Activated naive CD4-positive, alpha-beta T cell treated with anti-CD3 and anti-CD28 coated beads, Interleukin-2, amount 50 U/mL, for 72 hours (primary cell): ENCODE data around the gene C20orf204. TPM values are rescaled to one million over a fixed set of nuclear protein-coding genes. Genes with fewer than 3 reads are reported as not detected.
"Not testable (repeated sequence)": the region's sequence is repeated elsewhere in the genome, so short reads cannot be mapped to it uniquely, and the experiment has no call there.

ENCODE experiments used
- ATAC-seq, 2 donors: fragments of 150-1000 bp; cut with Tn5 transposase; 2 replicates each; pipeline ENCODE4 v1.10.0; 2021; ENCODE audit warnings: mild to moderate bottlenecking in 2 of 2, moderate library complexity in 2 of 2
- DNase-seq, 2 donors: peaks; one replicate each; pipeline ENCODE4 v3.0.0; 2021 to 2022; ENCODE audit warnings: low spot score in 2 of 2
- H3K27ac Mint-ChIP-seq, 2 donors: one replicate each; pipeline ENCODE4 v1.8.0; 2022; ENCODE audit warnings: mild to moderate bottlenecking in 2 of 2, mixed read lengths in 2 of 2
- H3K36me3 Mint-ChIP-seq, 2 donors: one replicate each; pipeline ENCODE4 v1.8.0; 2022; ENCODE audit warnings: mixed read lengths in 2 of 2
- H3K9me3 Mint-ChIP-seq, 2 donors: one replicate each; pipeline ENCODE4 v1.8.0; 2022; ENCODE audit warnings: mixed read lengths in 2 of 2
- total RNA-seq, 2 donors: library from RNA; stranded (reverse); gene quantifications; one replicate each; pipeline ENCODE4 v1.2.3, GENCODE V29; 2022

The C20orf204 gene
- total RNA-seq, 2 donors from 2014 or later, result 14.2 to 18.8 TPM

DNA sequence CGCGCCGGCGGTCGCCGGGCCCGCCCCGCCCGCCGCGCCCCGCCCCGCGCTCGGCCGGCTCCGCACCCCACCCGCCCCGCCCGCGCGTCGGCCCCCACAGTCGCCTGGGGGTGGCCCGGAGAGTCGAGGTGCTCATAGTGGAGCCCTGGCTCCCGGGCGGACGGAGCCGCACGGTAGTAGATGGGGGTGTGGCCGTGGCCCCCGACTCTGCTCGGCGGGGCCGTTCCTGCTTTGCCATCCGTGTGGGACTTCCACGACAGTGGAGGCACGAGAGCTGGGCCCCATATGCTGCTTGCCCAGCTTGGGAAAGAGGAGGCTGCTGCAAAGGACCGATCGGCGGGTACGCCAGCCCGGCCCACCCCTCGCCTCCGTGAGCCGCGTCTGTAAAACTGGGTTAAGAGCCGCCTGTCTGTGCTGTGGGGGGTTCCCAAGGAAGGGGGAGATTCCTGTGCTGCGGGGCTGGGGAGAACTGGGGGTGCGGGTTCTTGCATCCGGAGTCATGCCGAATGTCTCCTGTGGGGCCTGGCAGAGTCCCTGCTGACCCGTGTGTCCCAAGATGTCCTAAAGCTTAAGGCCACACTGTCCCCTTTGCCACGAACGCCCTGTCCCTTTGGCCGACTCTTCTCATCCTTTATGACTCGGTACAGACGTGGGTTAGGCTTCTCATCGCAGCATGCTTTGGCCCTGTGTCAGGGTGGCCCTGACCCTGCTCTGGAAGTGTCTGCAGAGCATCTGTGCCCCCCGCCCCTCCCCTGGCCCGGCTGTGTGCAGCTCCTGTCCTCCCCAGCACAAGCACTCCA is 44.2 kb downstream of the C20orf204 start, which contains the start of gene OPRL1:
OPRL1 (plus strand) TSS at position 70 of the 800 bp plus-strand sequence. CDS start 12,639 bp downstream, outside the sequence.
- ATAC-seq, result peak in 1 of 2 donors; percentile 6
- no peak for DNase-seq
- Mint-ChIP-seq H3K9me3 (no peaks in the 10 kb centered on the region), H3K36me3 (peaks cover 5 to 7% of the 10 kb centered on the region in 2 donors), H3K27ac (peak within 1 kb of the TSS; percentile 74 to 90)

GRCh38 chr20:64080813-64081623 is 45.0 kb downstream of the C20orf204 start:
- Mint-ChIP-seq H3K36me3 (peaks cover 5 to 7% of the 10 kb centered on the region in 2 donors), H3K9me3 (no peaks in the 10 kb centered on the region), H3K27ac (no peak overlapping the region)
- ATAC-seq (no peak), DNase-seq (no peak)

DNA sequence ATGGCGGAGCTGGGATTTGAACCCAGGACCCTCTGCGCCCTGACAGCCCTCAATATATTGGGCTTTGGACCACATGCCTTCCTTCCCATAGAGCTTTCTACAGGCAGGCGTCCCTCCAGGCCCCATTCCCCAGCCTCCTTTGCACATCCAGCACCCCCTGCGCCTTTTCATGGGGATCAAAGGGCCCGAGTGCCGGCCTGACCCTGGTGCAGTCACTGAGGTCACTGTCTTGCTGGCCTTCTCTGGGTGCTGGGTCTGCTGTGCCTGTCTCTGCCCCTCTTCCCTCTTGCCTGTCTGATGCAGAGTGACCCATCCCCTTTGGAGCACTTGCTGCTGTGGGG is 45.6 kb downstream of the C20orf204 start:
- DNase-seq (no peak), ATAC-seq (no peak)
- Mint-ChIP-seq H3K36me3 (peaks cover 5 to 7% of the 10 kb centered on the region in 2 donors), H3K27ac (no peak overlapping the region), H3K9me3 (no peaks in the 10 kb centered on the region)

DNA sequence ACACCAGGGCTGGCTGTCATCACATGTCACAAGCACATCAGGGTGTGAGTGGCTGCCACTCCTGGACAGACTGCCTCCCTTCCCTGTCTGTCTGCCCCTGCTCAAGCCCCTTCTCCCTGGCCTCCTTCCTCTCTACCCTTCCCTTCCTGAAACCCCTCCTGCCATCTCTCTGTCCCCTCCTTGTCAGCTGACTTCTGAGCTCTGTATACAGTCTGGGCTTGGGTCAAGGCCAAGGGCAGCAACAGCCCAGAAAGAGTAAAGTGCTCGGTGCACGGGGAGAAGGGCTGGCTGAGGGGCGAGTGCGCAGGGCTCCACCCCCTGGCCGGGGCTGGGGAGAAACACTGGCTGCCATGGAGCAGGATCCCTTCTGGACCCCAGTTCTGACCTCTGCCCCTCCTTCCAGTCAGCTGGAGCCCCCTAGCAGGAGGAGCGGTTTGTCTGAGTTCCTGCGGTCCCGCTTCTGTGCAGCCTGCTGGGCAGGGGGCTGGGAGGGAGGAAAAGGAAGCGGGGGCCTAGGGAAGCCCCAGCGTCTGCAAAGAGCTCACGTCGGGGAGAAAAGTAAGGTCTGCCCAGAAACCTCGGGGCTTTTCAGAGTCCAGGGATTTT is 46.2 kb downstream of the C20orf204 start:
- H3K9me3 Mint-ChIP-seq, result no peaks in the 10 kb centered on the region
- no peak overlapping the region for H3K27ac Mint-ChIP-seq
- no peak for ATAC-seq
- peaks cover 5 to 7% of the 10 kb centered on the region in 2 donors for H3K36me3 Mint-ChIP-seq
- no peak for DNase-seq

DNA sequence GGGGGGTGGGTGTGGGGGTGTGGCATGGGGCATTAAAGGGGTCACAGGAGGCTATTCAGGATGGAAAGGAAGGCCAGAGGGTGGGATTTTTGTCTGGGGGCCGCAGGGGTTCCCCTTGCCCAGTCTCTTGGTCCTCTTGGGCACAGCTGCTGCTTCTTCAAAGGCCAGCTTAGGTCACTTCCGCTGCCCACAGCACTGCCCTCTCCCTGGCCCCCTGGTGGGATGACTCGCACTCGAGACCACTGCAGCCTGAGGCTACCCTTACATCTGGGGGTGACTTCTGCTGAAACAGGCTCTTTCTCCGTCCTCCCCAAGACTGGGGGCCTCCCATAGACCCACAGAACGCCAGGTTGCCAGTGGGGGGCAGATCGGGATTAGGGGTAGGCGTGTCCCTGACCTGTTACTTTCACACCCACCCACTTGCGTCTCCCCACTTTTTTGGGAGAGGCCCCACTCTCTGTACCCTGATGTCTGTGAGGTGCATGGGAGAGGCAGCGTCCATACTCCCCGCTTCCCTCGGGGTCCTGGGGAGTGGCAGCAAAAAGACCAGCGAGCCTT is 46.9 kb downstream of the C20orf204 start:
- H3K27ac Mint-ChIP-seq, result no peak overlapping the region
- no peaks in the 10 kb centered on the region for H3K9me3 Mint-ChIP-seq
- peaks cover 5 to 7% of the 10 kb centered on the region in 2 donors for H3K36me3 Mint-ChIP-seq
- no peak for DNase-seq
- ATAC-seq, result no peak

GRCh38 chr20:64083378-64083803 is 47.4 kb downstream of the C20orf204 start:
- Mint-ChIP-seq H3K27ac (no peak overlapping the region), H3K36me3 (peaks cover 5 to 7% of the 10 kb centered on the region in 2 donors), H3K9me3 (no peaks in the 10 kb centered on the region)
- DNase-seq (peak in 1 of 2 donors; percentile 74), ATAC-seq (peak; percentile 55 to 61)

GRCh38 chr20:64083804-64084684 is 48.1 kb downstream of the C20orf204 start, which contains the start of gene LKAAEAR1:
Gene LKAAEAR1, minus strand, starts transcription at chr20:64084398. Its CDS starts 179 bp downstream, at chr20:64084219.
- ATAC-seq (no peak), DNase-seq (no peak)
- Mint-ChIP-seq H3K9me3 (no peaks in the 10 kb centered on the region), H3K36me3 (peaks cover 3% of the 10 kb centered on the region in 2 donors), H3K27ac (no peak within 1 kb of the TSS)

GRCh38 chr20:64084685-64085152 is 48.7 kb downstream of the C20orf204 start:
- DNase-seq, result no peak
- Mint-ChIP-seq H3K36me3 (no peaks in the 10 kb centered on the region), H3K27ac (no peak overlapping the region), H3K9me3 (no peaks in the 10 kb centered on the region)
- ATAC-seq, result no peak

GRCh38 chr20:64086801-64087200 is 50.8 kb downstream of the C20orf204 start:
- Mint-ChIP-seq H3K27ac (no peak overlapping the region), H3K9me3 (no peaks in the 10 kb centered on the region), H3K36me3 (no peaks in the 10 kb centered on the region)
- DNase-seq, result no peak
- no peak for ATAC-seq

DNA sequence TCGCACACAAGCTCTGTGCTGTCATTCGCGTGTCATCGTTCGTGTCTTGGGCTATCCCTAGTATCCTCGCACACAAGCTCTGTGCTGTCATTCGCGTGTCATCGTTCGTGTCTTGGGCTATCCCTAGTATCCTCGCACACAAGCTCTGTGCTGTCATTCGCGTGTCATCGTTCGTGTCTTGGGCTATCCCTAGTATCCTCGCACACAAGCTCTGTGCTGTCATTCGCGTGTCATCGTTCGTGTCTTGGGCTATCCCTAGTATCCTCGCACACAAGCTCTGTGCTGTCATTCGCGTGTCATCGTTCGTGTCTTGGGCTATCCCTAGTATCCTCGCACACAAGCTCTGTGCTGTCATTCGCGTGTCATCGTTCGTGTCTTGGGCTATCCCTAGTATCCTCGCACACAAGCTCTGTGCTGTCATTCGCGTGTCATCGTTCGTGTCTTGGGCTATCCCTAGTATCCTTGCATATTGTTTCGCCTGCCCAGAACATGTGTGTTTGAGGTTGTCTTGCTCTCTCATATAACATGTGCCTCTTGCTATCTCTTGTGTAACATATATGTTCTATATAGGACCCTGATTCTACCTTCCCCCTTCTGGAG is 51.3 kb downstream of the C20orf204 start:
- ATAC-seq, H3K36me3 Mint-ChIP-seq, DNase-seq, H3K9me3 Mint-ChIP-seq, H3K27ac Mint-ChIP-seq: not testable (repeated sequence)

DNA sequence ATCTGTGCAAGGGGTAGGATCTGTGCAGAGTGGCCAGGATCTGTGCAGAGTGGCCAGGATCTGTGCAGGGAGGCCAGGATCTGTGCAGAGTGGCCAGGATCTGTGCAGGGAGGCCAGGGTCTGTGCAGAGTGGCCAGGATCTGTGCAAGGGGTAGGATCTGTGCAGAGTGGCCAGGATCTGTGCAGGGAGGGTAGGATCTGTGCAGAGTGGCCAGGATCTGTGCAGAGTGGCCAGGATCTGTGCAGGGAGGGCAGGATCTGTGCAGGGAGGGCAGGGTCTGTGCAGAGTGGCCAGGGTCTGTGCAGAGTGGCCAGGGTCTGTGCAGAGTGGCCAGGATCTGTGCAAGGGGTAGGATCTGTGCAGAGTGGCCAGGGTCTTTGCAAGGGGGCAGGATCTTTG is 52.6 kb downstream of the C20orf204 start:
- not testable (repeated sequence) for DNase-seq, H3K36me3 Mint-ChIP-seq, ATAC-seq, H3K9me3 Mint-ChIP-seq, H3K27ac Mint-ChIP-seq

Other genes starting within 250 kb of the C20orf204 start
- 1 to 10 TPM in 1 of 2 donors, under 1 TPM in 1; 0.39 to 1.2 TPM for gene ZBTB46, start 204.9 kb upstream of the C20orf204 start, total RNA-seq
- gene ABHD16B, start 174.7 kb upstream of the C20orf204 start, total RNA-seq, result not detected
- gene TPD52L2, start 170.9 kb upstream of the C20orf204 start, total RNA-seq, result 10 to 100 TPM; 31.3 to 62.1 TPM
- 10 to 100 TPM; 30.7 to 41.9 TPM for gene DNAJC5, start 141.1 kb upstream of the C20orf204 start, total RNA-seq
- 10 to 100 TPM; 21.3 to 32.7 TPM for gene UCKL1, start 79.8 kb upstream of the C20orf204 start, total RNA-seq
- 10 to 100 TPM in 1 of 2 donors, 1 to 10 TPM in 1; 10.0 to 21.4 TPM for gene ZNF512B, start 66.3 kb upstream of the C20orf204 start, total RNA-seq
- 10 to 100 TPM in 1 of 2 donors, 1 to 10 TPM in 1; 8.2 to 65.4 TPM for gene SAMD10, start 56.5 kb upstream of the C20orf204 start, total RNA-seq
- 10 to 100 TPM; 82.1 to 82.7 TPM for gene PRPF6, start 55.0 kb upstream of the C20orf204 start, total RNA-seq
- 1 to 10 TPM in 1 of 2 donors, under 1 TPM in 1; 0.39 to 1.4 TPM for gene SOX18, start 13.5 kb downstream of the C20orf204 start, total RNA-seq
- 10 to 100 TPM; 21.9 to 79.3 TPM for gene TCEA2, start 27.0 kb downstream of the C20orf204 start, total RNA-seq
- gene RGS19, start 43.3 kb downstream of the C20orf204 start, total RNA-seq, result 10 to 100 TPM; 21.5 to 47.8 TPM
- 1 to 10 TPM in 1 of 2 donors, under 1 TPM in 1; 0.32 to 1.2 TPM for gene OPRL1, start 43.9 kb downstream of the C20orf204 start, total RNA-seq
- not detected for gene LKAAEAR1, start 48.2 kb downstream of the C20orf204 start, total RNA-seq
- gene NPBWR2, start 71.4 kb downstream of the C20orf204 start, total RNA-seq, result not detected
- gene MYT1, start 128.3 kb downstream of the C20orf204 start, total RNA-seq, result under 1 TPM in 1 of 2 donors, not detected in 1; 0.16 TPM
- 10 to 100 TPM; 25.3 to 39.6 TPM for gene PCMTD2, start 219.6 kb downstream of the C20orf204 start, total RNA-seq